ENCODE measurements around the gene SLC13A3. TPM values are rescaled to one million over a fixed set of nuclear protein-coding genes. Genes with fewer than 3 reads are reported as not detected.

Gene SLC13A3
- total and polyA plus RNA-seq, 4 donors, result 1.5 to 10.7 (median 8.3) TPM

DNA sequence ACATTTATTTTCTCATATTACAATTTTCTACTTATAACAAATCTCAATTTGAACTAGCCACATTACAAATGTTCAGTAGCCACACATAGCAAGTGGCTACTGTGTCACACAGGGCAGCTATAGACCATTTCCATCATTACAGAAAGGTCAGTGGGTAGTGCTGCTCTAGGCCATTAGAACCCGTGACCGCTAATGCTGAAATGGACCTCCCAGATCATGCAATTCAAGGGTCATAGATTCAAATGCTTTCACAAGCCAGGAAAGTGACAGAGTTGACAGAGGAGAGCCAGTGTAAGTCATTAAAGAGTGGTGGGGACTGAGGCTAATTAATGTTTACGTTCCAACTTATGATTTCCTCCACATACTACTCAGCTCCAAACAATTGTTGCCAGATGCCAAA, 97.3 kb downstream of the SLC13A3 start:
- no peak for DNase-seq (ENCODE audit: low spot score)
- Histone ChIP-seq H3K9ac (ENCODE audit: low read depth in 1 of 2, low read length in 2 of 2) (no peak overlapping the region), H3K4me3 (ENCODE audit: low read depth in 1 of 3, low read length in 3 of 3) (no peak overlapping the region), H3K27ac (ENCODE audit: low read depth in 1 of 2, low read length in 2 of 2) (no peak overlapping the region), H3K9me3 (ENCODE audit: control insufficient read depth in 4 of 4, low read length in 3 of 4) (no peaks in the 10 kb centered on the region), H3K36me3 (ENCODE audit: control insufficient read depth in 4 of 4, insufficient read depth in 3 of 4, low read depth in 1 of 4, low read length in 3 of 4) (no peaks in the 10 kb centered on the region), H3K4me1 (ENCODE audit: control insufficient read depth in 4 of 4, insufficient read depth in 4 of 4, low read length in 3 of 4) (no peaks in the 10 kb centered on the region), H3K27me3 (ENCODE audit: control insufficient read depth in 4 of 4, insufficient read depth in 4 of 4, low read length in 3 of 4) (no peaks in the 10 kb centered on the region)
- 96% methylated on average over 3 of the region's 3 CpGs for WGBS
- no peak for TF ChIP-seq EGR1 (IDR thresholded peaks at IDR 0.05; ENCODE audit: low read depth in 2 of 2)
- no peak for TF ChIP-seq RAD21 (IDR thresholded peaks at IDR 0.05)
- no peak for TF ChIP-seq REST (IDR thresholded peaks at IDR 0.05)
- TF ChIP-seq FOXA2 (IDR thresholded peaks at IDR 0.05), result no peak
- no peak for TF ChIP-seq NR2F2 (IDR thresholded peaks at IDR 0.05)
- TF ChIP-seq FOXA1 (IDR thresholded peaks at IDR 0.05), result no peak
- TF ChIP-seq HNF4G (IDR thresholded peaks at IDR 0.05), result no peak
- no peak for TF ChIP-seq YY1 (IDR thresholded peaks at IDR 0.05)
- no peak for TF ChIP-seq RXRA (IDR thresholded peaks at IDR 0.05)
- no peak for TF ChIP-seq HNF4A (conservative IDR thresholded peaks at IDR 0.05)
- no peak for TF ChIP-seq JUND (IDR thresholded peaks at IDR 0.05)
- TF ChIP-seq, protein P1, sequence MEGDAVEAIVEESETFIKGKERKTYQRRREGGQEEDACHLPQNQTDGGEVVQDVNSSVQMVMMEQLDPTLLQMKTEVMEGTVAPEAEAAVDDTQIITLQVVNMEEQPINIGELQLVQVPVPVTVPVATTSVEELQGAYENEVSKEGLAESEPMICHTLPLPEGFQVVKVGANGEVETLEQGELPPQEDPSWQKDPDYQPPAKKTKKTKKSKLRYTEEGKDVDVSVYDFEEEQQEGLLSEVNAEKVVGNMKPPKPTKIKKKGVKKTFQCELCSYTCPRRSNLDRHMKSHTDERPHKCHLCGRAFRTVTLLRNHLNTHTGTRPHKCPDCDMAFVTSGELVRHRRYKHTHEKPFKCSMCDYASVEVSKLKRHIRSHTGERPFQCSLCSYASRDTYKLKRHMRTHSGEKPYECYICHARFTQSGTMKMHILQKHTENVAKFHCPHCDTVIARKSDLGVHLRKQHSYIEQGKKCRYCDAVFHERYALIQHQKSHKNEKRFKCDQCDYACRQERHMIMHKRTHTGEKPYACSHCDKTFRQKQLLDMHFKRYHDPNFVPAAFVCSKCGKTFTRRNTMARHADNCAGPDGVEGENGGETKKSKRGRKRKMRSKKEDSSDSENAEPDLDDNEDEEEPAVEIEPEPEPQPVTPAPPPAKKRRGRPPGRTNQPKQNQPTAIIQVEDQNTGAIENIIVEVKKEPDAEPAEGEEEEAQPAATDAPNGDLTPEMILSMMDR (IDR thresholded peaks at IDR 0.05; ENCODE audit: low read depth, low read length, missing input control), result no peak
- no peak for TF ChIP-seq ATF3 (IDR thresholded peaks at IDR 0.05)
- TF ChIP-seq TAF1 (conservative IDR thresholded peaks at IDR 0.05), result no peak

DNA sequence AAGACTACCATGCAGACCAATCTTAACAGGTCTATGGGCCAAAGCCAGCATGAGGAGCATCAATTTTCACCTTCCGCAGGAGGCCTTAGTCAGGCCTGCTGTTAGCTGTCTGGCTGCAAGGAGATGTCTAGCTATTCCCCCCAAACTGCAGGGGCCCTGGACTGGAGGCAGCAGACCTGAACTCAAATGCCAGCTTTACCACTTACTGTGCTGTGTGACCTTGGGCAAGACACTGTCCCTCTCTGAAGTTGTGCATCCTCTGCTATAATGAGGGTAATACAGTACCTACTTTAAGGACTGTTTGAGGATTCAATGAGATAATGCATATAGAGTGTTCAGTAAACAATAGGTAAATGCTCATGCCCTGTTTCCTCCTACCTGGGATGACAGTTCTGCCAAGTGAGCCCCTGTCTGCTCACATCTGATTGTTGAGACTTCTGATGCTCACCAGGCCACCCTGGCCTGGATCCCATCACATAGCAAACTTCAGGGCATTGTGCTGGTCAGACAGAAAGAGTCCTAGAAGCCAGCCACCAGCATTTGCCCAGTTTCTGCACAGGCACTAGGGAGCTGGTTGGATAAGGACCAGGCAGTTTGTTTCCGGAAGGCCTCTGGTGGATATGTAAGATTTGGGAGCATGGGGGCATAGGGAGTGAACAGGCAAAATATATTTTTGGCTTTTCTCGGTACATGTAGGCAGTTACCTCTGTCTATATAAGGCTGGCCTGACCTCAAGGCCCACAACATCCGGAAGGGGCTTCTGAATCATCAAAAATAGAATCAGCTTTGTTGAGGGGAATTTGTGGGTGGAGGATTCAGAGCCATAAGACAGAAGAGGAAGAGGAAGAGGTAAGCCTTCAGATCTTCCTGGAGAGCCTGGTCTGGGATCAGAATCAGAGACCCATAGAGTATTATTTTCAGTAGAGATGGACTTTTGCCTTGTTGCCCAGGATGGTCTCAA, 98.5 kb downstream of the SLC13A3 start:
- Histone ChIP-seq H3K27me3 (ENCODE audit: control insufficient read depth in 4 of 4, insufficient read depth in 4 of 4, low read length in 3 of 4) (no peaks in the 10 kb centered on the region), H3K4me3 (ENCODE audit: low read depth in 1 of 3, low read length in 3 of 3) (no peak overlapping the region), H3K36me3 (ENCODE audit: control insufficient read depth in 4 of 4, insufficient read depth in 3 of 4, low read depth in 1 of 4, low read length in 3 of 4) (no peaks in the 10 kb centered on the region), H3K9ac (ENCODE audit: low read depth in 1 of 2, low read length in 2 of 2) (no peak overlapping the region), H3K9me3 (ENCODE audit: control insufficient read depth in 4 of 4, low read length in 3 of 4) (no peaks in the 10 kb centered on the region), H3K4me1 (ENCODE audit: control insufficient read depth in 4 of 4, insufficient read depth in 4 of 4, low read length in 3 of 4) (no peaks in the 10 kb centered on the region), H3K27ac (ENCODE audit: low read depth in 1 of 2, low read length in 2 of 2) (no peak overlapping the region)
- no peak for DNase-seq (ENCODE audit: low spot score)
- WGBS, result 85% methylated on average over 4 of the region's 4 CpGs
- TF ChIP-seq, protein P1 (IDR thresholded peaks at IDR 0.05; ENCODE audit: low read depth, low read length, missing input control), result no peak
- TF ChIP-seq ATF3 (IDR thresholded peaks at IDR 0.05) (no peak), RXRA (IDR thresholded peaks at IDR 0.05) (no peak), FOXA2 (IDR thresholded peaks at IDR 0.05) (no peak), GABPA (IDR thresholded peaks at IDR 0.05 in 1 of 2, conservative IDR thresholded peaks at IDR 0.05 in 1 of 2) (no peak), HNF4G (IDR thresholded peaks at IDR 0.05) (no peak), SP1 (IDR thresholded peaks at IDR 0.05) (no peak), EGR1 (IDR thresholded peaks at IDR 0.05; ENCODE audit: low read depth in 2 of 2) (no peak), NR2F2 (IDR thresholded peaks at IDR 0.05) (no peak)

Measured in liver (tissue), 9 donors.